GM12891 (cell line): Measurements from ENCODE around the gene ANAPC7.

Experiments used
- POLR2A ChIP-seq: IDR thresholded peaks from 2 replicates; pipeline ENCODE4 v1.6.1; 2011; ENCODE audit warnings: low read depth, low read length, control low read depth
- POLR2AphosphoS5 ChIP-seq: IDR thresholded peaks from 2 replicates; pipeline ENCODE4 v1.6.1; 2011; ENCODE audit warnings: low read depth, low read length, control low read depth
- POU2F2 ChIP-seq: IDR thresholded peaks from 2 replicates; pipeline ENCODE4 v1.6.1; 2011; ENCODE audit warnings: low read depth, mild to moderate bottlenecking, control low read depth, low read length, moderate library complexity
- SPI1 ChIP-seq: IDR thresholded peaks from 2 replicates; pipeline ENCODE4 v1.6.1; 2011; ENCODE audit warnings: low read depth, low read length, control low read depth
- TAF1 ChIP-seq: IDR thresholded peaks from 2 replicates; pipeline ENCODE4 v1.6.1; 2011; ENCODE audit warnings: low read depth, low read length, control low read depth

DNA sequence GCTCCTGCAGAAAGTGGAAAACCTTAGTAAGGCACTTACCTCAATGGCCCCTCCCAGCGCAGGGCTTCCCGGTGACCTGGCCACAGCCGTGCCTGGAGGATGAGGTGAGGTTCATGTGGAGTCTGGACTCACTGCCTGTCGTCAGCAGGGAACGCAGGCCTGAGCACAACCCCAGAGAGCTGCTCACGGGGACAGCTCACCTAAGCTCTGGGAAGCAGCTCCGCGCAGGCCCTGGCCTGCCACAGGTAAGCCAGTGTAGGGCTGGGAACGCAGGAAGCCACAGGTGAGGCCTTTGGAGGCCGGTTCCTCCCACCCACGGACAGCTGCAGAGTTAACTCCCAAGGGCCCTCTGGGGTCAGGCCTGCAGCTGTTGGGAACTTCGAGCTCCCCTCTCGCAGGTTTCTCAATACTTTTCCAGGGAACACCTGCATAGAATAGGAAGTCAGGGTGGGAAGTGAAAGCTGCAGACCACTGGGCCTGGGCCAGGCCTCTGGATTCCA lies 32.7 kb downstream of the ANAPC7 start:
- no peak for TF ChIP-seq TAF1
- TF ChIP-seq POLR2AphosphoS5: no peak
- TF ChIP-seq POU2F2: no peak
- no peak for TF ChIP-seq POLR2A
- 0 out of 2 replicates have a peak, but pooled peaks have one; percentile 19 for TF ChIP-seq SPI1
